ENCODE measurements around the gene AFTPH. TPM values are rescaled to one million over a fixed set of nuclear protein-coding genes. Genes with fewer than 3 reads are reported as not detected.

The AFTPH gene
- total RNA-seq, 1 experiment from 2014 or later, result 14.9 TPM

DNA sequence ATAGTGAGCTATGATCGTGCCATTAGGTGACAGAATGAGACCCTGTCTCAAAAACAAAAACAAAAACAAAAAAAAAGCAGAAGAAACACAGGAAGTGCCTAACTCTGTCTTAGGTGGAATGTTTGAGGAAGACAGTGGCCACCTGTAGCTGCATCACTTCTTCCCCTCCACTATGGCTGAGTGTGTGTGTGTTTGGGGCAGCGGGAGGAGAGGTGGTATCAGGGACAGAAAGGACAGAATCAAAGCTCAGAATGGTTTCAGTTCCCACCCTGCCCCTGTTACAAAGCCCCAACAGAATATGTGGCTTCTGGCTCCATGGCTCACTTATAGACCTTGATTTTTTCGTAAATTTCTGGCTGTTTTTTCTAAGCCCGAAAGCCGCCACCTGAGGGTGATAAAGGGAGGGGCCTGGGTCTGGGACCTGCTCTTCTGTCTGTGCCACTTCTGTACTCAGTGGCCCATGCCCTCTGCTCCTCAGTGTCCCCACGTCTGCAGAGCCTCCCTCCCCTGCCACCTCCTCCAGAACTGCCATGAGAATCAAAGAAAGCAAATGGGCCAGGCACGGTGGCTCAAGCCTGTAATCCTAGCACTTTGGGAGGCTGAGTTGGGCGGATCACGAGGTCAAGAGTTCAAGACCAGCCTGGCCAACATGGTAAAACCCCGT is 102.2 kb downstream of the AFTPH start:
- H3K4me3 Mint-ChIP-seq, result no peak overlapping the region
- DNase-seq (ENCODE audit: low spot score) (no peak), ATAC-seq (no peak)
- CTCF ChIA-PET, result interaction anchor here (1.0 to 4.5 kb wide), 17 partner anchors 10 to 295 kb away, joined by 3 to 45 read pairs (median 5); partner anchors contain the start of genes AFTPH and SERTAD2
- H3K36me3 Mint-ChIP-seq, result no peaks in the 10 kb centered on the region
- TF ChIP-seq GTF2I (CRISPR knock-in tag; conservative IDR thresholded peaks at IDR 0.05) (no peak), FOXJ3 (CRISPR knock-in tag; IDR thresholded peaks at IDR 0.05; ENCODE audit: borderline replicate concordance) (no peak), ZNF219 (CRISPR knock-in tag; IDR thresholded peaks at IDR 0.05; ENCODE audit: borderline replicate concordance) (no peak), CBFB (CRISPR knock-in tag; IDR thresholded peaks at IDR 0.05; ENCODE audit: low read depth) (no peak)
- TF ChIP-seq, protein P1, sequence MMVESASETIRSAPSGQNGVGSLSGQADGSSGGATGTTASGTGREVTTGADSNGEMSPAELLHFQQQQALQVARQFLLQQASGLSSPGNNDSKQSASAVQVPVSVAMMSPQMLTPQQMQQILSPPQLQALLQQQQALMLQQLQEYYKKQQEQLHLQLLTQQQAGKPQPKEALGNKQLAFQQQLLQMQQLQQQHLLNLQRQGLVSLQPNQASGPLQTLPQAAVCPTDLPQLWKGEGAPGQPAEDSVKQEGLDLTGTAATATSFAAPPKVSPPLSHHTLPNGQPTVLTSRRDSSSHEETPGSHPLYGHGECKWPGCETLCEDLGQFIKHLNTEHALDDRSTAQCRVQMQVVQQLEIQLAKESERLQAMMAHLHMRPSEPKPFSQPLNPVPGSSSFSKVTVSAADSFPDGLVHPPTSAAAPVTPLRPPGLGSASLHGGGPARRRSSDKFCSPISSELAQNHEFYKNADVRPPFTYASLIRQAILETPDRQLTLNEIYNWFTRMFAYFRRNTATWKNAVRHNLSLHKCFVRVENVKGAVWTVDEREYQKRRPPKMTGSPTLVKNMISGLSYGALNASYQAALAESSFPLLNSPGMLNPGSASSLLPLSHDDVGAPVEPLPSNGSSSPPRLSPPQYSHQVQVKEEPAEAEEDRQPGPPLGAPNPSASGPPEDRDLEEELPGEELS (CRISPR knock-in tag; IDR thresholded peaks at IDR 0.05), result no peak
- TF ChIP-seq, protein P2, sequence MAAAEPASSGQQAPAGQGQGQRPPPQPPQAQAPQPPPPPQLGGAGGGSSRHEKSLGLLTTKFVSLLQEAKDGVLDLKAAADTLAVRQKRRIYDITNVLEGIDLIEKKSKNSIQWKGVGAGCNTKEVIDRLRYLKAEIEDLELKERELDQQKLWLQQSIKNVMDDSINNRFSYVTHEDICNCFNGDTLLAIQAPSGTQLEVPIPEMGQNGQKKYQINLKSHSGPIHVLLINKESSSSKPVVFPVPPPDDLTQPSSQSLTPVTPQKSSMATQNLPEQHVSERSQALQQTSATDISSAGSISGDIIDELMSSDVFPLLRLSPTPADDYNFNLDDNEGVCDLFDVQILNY (CRISPR knock-in tag; IDR thresholded peaks at IDR 0.05), result no peak
- TF ChIP-seq, protein P3, sequence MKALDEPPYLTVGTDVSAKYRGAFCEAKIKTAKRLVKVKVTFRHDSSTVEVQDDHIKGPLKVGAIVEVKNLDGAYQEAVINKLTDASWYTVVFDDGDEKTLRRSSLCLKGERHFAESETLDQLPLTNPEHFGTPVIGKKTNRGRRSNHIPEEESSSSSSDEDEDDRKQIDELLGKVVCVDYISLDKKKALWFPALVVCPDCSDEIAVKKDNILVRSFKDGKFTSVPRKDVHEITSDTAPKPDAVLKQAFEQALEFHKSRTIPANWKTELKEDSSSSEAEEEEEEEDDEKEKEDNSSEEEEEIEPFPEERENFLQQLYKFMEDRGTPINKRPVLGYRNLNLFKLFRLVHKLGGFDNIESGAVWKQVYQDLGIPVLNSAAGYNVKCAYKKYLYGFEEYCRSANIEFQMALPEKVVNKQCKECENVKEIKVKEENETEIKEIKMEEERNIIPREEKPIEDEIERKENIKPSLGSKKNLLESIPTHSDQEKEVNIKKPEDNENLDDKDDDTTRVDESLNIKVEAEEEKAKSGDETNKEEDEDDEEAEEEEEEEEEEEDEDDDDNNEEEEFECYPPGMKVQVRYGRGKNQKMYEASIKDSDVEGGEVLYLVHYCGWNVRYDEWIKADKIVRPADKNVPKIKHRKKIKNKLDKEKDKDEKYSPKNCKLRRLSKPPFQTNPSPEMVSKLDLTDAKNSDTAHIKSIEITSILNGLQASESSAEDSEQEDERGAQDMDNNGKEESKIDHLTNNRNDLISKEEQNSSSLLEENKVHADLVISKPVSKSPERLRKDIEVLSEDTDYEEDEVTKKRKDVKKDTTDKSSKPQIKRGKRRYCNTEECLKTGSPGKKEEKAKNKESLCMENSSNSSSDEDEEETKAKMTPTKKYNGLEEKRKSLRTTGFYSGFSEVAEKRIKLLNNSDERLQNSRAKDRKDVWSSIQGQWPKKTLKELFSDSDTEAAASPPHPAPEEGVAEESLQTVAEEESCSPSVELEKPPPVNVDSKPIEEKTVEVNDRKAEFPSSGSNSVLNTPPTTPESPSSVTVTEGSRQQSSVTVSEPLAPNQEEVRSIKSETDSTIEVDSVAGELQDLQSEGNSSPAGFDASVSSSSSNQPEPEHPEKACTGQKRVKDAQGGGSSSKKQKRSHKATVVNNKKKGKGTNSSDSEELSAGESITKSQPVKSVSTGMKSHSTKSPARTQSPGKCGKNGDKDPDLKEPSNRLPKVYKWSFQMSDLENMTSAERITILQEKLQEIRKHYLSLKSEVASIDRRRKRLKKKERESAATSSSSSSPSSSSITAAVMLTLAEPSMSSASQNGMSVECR (CRISPR knock-in tag; IDR thresholded peaks at IDR 0.05; ENCODE audit: borderline replicate concordance), result no peak
- no peaks in the 10 kb centered on the region for H3K9me3 Mint-ChIP-seq
- peaks cover 3% of the 10 kb centered on the region for H3K27me3 Mint-ChIP-seq (ENCODE audit: low read depth)
- POLR2A ChIA-PET, result interaction anchor here (1.3 kb wide), 1 partner anchor 28 kb away, joined by 5 read pairs; the partner anchor contains the start of gene SERTAD2
- peaks cover 24% of the 10 kb centered on the region for H3K4me1 Mint-ChIP-seq
- H3K27ac Mint-ChIP-seq, result no peak overlapping the region

DNA sequence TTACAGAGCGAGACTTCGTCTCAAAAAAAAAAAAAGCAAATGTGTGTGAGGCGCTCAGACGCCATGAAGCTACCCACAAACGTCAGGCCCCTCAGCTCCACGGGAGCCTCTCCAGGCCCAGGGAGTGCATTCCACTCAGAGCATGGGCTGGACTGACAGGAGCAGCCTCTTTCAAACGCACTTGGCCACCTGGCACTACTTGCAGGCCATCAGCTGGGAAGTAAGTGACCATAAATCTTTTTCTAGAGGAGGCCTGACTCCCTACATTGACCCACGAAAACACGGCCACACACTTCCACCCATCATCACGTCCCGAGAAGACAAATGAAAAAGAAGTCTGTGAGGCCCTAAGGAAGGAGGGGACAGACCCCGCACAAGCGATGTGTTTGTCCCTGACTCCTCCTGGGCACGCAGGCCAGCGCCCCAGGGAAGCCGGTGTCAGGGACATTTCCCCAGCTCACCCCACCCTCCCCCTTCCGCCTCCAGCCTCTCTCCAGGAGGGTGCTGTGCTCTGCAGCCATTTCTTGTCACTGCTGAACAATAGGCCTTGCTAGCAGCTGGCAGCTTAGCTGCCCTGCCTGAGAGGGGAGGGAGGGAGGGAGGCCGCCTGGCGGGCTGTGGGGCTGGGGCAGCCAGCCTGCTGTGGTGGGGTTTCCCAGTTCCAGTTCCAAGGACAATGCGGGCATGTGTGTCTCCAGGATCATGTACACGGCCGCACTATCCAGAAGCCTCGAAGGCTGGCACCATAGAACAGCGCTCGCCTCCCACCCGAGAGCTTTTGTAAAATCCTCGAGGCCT is 103.0 kb downstream of the AFTPH start:
- Mint-ChIP-seq H3K9me3 (no peaks in the 10 kb centered on the region), H3K27me3 (ENCODE audit: low read depth) (peaks cover 3% of the 10 kb centered on the region), H3K4me1 (peaks cover 21% of the 10 kb centered on the region), H3K27ac (no peak overlapping the region), H3K4me3 (no peak overlapping the region), H3K36me3 (no peaks in the 10 kb centered on the region)
- ATAC-seq (peak; percentile 30), DNase-seq (ENCODE audit: low spot score) (no peak)
- CTCF ChIA-PET, result interaction anchor here (0.6 to 3.4 kb wide), 15 partner anchors 9 to 845 kb away, joined by 3 to 24 read pairs (median 3); partner anchors contain the start of gene AFTPH
- POLR2A ChIA-PET, result interaction anchor here (0.6 kb wide), 1 partner anchor 529 kb away, joined by 3 read pairs; no protein-coding TSS in a partner anchor
- TF ChIP-seq ZNF423 (CRISPR knock-in tag; IDR thresholded peaks at IDR 0.05) (no peak), FOXP1 (CRISPR knock-in tag; IDR thresholded peaks at IDR 0.05; ENCODE audit: borderline replicate concordance) (no peak), RORB (CRISPR knock-in tag; IDR thresholded peaks at IDR 0.05) (no peak), FOXK1 (CRISPR knock-in tag; IDR thresholded peaks at IDR 0.05) (no peak), ZNF671 (CRISPR knock-in tag; IDR thresholded peaks at IDR 0.05) (no peak)
- TF ChIP-seq, protein P4, sequence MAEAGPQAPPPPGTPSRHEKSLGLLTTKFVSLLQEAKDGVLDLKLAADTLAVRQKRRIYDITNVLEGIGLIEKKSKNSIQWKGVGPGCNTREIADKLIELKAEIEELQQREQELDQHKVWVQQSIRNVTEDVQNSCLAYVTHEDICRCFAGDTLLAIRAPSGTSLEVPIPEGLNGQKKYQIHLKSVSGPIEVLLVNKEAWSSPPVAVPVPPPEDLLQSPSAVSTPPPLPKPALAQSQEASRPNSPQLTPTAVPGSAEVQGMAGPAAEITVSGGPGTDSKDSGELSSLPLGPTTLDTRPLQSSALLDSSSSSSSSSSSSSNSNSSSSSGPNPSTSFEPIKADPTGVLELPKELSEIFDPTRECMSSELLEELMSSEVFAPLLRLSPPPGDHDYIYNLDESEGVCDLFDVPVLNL (CRISPR knock-in tag; IDR thresholded peaks at IDR 0.05; ENCODE audit: borderline replicate concordance, low read depth), result no peak
- TF ChIP-seq, protein P5, sequence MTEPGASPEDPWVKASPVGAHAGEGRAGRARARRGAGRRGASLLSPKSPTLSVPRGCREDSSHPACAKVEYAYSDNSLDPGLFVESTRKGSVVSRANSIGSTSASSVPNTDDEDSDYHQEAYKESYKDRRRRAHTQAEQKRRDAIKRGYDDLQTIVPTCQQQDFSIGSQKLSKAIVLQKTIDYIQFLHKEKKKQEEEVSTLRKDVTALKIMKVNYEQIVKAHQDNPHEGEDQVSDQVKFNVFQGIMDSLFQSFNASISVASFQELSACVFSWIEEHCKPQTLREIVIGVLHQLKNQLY (CRISPR knock-in tag; IDR thresholded peaks at IDR 0.05), result no peak
- TF ChIP-seq, protein P2 (CRISPR knock-in tag; IDR thresholded peaks at IDR 0.05), result no peak
- TF ChIP-seq, protein P6, sequence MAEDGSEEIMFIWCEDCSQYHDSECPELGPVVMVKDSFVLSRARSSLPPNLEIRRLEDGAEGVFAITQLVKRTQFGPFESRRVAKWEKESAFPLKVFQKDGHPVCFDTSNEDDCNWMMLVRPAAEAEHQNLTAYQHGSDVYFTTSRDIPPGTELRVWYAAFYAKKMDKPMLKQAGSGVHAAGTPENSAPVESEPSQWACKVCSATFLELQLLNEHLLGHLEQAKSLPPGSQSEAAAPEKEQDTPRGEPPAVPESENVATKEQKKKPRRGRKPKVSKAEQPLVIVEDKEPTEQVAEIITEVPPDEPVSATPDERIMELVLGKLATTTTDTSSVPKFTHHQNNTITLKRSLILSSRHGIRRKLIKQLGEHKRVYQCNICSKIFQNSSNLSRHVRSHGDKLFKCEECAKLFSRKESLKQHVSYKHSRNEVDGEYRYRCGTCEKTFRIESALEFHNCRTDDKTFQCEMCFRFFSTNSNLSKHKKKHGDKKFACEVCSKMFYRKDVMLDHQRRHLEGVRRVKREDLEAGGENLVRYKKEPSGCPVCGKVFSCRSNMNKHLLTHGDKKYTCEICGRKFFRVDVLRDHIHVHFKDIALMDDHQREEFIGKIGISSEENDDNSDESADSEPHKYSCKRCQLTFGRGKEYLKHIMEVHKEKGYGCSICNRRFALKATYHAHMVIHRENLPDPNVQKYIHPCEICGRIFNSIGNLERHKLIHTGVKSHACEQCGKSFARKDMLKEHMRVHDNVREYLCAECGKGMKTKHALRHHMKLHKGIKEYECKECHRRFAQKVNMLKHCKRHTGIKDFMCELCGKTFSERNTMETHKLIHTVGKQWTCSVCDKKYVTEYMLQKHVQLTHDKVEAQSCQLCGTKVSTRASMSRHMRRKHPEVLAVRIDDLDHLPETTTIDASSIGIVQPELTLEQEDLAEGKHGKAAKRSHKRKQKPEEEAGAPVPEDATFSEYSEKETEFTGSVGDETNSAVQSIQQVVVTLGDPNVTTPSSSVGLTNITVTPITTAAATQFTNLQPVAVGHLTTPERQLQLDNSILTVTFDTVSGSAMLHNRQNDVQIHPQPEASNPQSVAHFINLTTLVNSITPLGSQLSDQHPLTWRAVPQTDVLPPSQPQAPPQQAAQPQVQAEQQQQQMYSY (CRISPR knock-in tag; IDR thresholded peaks at IDR 0.05), result no peak
